Activated naive CD4-positive, alpha-beta T cell treated with anti-CD3 and anti-CD28 coated beads, Interleukin-2, amount 50 U/mL, for 24 hours (primary cell): ENCODE results near the gene KIAA1614.

Source experiments
- H3K27ac Mint-ChIP-seq: one replicate; pipeline ENCODE4 v1.8.0; 2021; ENCODE audit warnings: mild to moderate bottlenecking, mixed read lengths
- H3K27me3 Mint-ChIP-seq: one replicate; pipeline ENCODE4 v1.8.0; 2021; ENCODE audit warnings: mixed read lengths
- H3K36me3 Mint-ChIP-seq: one replicate; pipeline ENCODE4 v1.8.0; 2021; ENCODE audit warnings: mixed read lengths
- H3K4me1 Mint-ChIP-seq: one replicate; pipeline ENCODE4 v1.8.0; 2021; ENCODE audit warnings: mixed read lengths
- H3K4me3 Mint-ChIP-seq: one replicate; pipeline ENCODE4 v1.8.0; 2021; ENCODE audit warnings: mild to moderate bottlenecking, mixed read lengths
- H3K9me3 Mint-ChIP-seq: one replicate; pipeline ENCODE4 v1.8.0; 2021; ENCODE audit warnings: mixed read lengths

The KIAA1614 gene

GRCh38 chr1:180912801-180913565 is at the start of gene KIAA1614:
Gene KIAA1614, plus strand, starts transcription at chr1:180912897. Its CDS starts 347 bp downstream, at chr1:180913244.
- Mint-ChIP-seq H3K4me3 (no peak within 1 kb of the TSS), H3K27ac (no peak within 1 kb of the TSS)

GRCh38 chr1:180863158-180863775 is 49.4 kb upstream of the KIAA1614 start:
- Mint-ChIP-seq H3K27me3 (no peaks in the 10 kb centered on the region), H3K4me3 (no peak overlapping the region), H3K4me1 (no peaks in the 10 kb centered on the region), H3K27ac (no peak overlapping the region), H3K36me3 (peaks cover 9% of the 10 kb centered on the region), H3K9me3 (no peaks in the 10 kb centered on the region)

More at GRCh38 chr1:180912801-180913565, at the start of gene KIAA1614:
- Mint-ChIP-seq H3K27me3 (peaks cover 29% of the 10 kb centered on the region), H3K4me1 (no peaks in the 10 kb centered on the region), H3K36me3 (no peaks in the 10 kb centered on the region), H3K9me3 (no peaks in the 10 kb centered on the region)

DNA sequence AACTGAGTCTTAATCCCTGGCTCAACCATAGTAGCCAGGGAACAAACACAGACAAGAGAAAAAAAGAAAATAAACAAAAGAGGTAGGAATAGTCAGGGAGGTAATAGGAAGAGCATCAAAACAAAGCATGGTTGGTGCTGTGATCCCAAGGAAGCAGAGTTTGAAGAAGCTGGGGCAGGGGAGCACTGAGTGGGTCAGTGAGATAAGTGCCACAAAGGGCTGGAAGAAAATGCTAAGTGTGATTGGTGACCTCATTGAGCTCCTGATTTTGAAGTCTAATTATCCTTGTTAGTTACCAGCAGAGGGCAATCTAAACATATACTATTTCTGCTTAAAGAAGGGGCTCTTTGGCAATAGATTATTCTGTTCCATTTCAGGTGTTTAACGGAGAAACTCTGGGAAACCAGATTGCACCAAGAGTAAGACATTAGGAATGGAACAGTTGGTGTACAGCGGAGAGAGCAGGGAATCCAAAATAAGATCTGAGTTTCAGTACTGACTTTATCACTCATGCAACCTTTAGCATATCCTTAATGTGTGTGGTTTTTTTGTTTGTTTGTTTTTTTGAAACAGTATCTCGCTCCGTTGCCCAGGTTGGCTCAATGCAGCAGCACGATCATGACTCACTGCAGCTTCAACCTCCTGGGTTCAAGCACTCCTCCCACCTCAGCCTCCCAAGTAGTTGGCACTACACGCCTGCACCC is 30.7 kb upstream of the KIAA1614 start:
- no peaks in the 10 kb centered on the region for H3K9me3 Mint-ChIP-seq
- peaks cover 4% of the 10 kb centered on the region for H3K4me1 Mint-ChIP-seq
- peaks cover 7% of the 10 kb centered on the region for H3K36me3 Mint-ChIP-seq
- H3K4me3 Mint-ChIP-seq, result no peak overlapping the region
- H3K27me3 Mint-ChIP-seq, result no peaks in the 10 kb centered on the region
- H3K27ac Mint-ChIP-seq, result no peak overlapping the region

DNA sequence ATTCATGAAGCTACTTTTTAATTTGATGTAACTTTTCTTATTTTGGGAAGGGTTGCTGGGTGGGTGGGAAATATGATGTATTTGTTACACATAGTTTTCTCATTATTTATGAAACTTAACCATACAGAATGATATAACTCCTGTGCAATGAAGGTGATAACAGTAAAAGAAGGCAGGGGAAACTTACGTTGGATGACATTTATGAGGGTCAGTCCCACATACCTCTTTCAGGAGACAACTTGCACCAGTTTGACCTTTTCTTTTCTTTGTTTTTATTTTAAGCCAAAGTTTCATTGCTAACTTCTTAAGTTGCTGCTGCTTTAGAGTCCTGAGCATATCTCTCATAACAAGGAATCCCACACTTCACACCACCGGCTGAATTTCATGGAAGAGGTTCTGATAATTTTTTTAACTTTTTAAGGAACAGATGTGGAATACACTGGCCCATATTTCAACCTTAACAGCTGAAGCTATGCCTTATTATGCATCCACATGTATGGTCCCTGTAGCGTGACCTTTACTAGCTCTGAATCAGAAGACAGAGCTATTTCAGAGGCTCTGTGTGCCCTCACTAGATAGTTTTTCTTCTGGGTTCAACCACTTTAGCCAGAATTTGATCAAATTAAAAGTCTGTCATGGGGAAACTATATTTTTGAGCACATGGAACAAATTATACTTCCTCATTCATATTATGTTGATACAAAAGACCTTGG is 28.0 kb upstream of the KIAA1614 start:
- H3K27me3 Mint-ChIP-seq, result no peaks in the 10 kb centered on the region
- H3K4me3 Mint-ChIP-seq, result no peak overlapping the region
- peaks cover 9% of the 10 kb centered on the region for H3K36me3 Mint-ChIP-seq
- H3K9me3 Mint-ChIP-seq, result no peaks in the 10 kb centered on the region
- H3K27ac Mint-ChIP-seq, result no peak overlapping the region
- peaks cover 4% of the 10 kb centered on the region for H3K4me1 Mint-ChIP-seq

DNA sequence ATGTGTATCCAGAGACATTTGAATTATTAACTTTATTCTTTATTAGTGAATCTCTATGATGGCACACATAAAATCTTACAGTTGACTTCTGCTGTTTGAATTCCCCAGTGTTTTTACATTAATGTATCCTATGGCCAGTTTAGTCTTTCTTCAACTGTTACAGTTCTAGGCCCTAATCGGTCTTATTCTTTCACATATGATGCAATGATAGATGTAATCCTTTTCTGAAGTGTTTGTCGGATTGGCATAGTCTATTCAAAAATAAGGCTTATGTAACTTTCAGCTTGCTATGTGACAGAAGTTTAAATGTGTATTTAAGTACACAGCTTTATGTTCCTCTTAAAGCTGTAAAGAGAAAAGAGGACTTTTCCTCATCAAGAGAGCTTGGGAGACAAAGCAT is 26.4 kb upstream of the KIAA1614 start:
- Mint-ChIP-seq H3K36me3 (peaks cover 9% of the 10 kb centered on the region), H3K27me3 (no peaks in the 10 kb centered on the region), H3K27ac (no peak overlapping the region), H3K9me3 (no peaks in the 10 kb centered on the region), H3K4me1 (peaks cover 4% of the 10 kb centered on the region), H3K4me3 (no peak overlapping the region)

DNA sequence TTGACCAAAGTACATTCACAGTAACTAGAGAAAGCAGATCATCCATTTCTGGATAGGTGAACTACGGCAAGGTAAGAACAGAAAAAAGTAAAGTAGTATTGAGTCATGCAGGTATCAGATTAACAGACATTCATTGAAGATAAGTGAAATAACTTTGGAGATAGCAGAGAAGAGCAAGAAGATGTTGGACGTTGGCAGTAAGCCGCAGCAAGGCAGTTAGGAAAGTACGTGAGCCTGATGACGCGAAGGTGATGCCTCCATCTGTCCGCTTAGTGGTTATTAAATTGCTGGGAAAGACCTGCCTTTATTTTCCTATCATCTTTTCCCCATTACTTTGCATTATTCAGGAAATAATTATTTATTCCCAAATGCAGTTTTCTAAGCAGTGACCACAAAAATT is 24.9 kb upstream of the KIAA1614 start:
- no peaks in the 10 kb centered on the region for H3K27me3 Mint-ChIP-seq
- peaks cover 5% of the 10 kb centered on the region for H3K36me3 Mint-ChIP-seq
- no peak overlapping the region for H3K27ac Mint-ChIP-seq
- no peaks in the 10 kb centered on the region for H3K4me1 Mint-ChIP-seq
- no peaks in the 10 kb centered on the region for H3K9me3 Mint-ChIP-seq
- H3K4me3 Mint-ChIP-seq, result no peak overlapping the region

DNA sequence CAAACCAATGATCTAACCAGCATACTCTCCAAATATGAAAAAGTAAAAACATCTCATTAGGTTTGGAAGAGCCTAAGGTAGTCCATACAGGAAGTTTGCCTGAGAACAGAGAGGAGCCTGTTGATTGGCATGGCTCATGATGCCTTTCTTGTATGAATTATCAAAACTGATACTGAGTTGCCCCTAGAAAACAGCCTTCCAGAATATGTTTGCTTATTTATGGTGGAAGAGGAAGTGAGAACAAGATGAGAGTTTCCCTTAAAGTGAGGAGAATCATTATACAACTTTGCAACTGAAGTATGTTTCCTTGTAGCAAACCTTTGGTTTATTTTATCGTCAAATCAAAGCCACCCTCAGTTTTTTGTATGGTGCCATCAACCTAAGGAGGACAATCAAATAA is 23.8 kb upstream of the KIAA1614 start:
- Mint-ChIP-seq H3K4me3 (no peak overlapping the region), H3K27ac (no peak overlapping the region), H3K36me3 (peaks cover 2% of the 10 kb centered on the region), H3K27me3 (no peaks in the 10 kb centered on the region), H3K9me3 (no peaks in the 10 kb centered on the region), H3K4me1 (peaks cover 4% of the 10 kb centered on the region)

DNA sequence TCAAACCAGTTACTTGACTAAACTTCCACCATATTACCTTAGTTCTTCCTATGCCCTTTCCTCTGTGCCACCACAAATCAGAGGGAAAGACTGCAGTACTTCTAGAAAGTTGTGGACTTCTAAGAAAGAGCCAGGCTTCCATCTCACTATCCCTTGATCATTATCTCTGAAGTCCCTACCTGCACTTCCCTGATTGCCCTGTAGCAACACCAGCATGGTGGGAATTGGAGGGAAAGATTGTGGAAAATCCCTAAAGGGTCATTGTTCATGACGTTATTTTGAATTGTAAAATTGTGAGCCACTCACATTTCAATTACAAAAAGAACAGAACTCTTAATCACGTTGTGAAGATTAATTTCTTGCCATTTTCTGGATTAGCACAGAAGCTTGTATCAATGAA is 23.4 kb upstream of the KIAA1614 start:
- no peaks in the 10 kb centered on the region for H3K9me3 Mint-ChIP-seq
- no peak overlapping the region for H3K27ac Mint-ChIP-seq
- H3K4me3 Mint-ChIP-seq, result no peak overlapping the region
- no peaks in the 10 kb centered on the region for H3K27me3 Mint-ChIP-seq
- peaks cover 2% of the 10 kb centered on the region for H3K36me3 Mint-ChIP-seq
- H3K4me1 Mint-ChIP-seq, result peaks cover 8% of the 10 kb centered on the region

- Mint-ChIP-seq H3K27me3 (no peaks in the 10 kb centered on the region), H3K27ac (no peak overlapping the region), H3K4me3 (no peak overlapping the region), H3K9me3 (no peaks in the 10 kb centered on the region), H3K4me1 (peaks cover 10% of the 10 kb centered on the region), H3K36me3 (peaks cover 4% of the 10 kb centered on the region)
Measured at GRCh38 chr1:180892272-180892671, 20.4 kb upstream of the KIAA1614 start.

DNA sequence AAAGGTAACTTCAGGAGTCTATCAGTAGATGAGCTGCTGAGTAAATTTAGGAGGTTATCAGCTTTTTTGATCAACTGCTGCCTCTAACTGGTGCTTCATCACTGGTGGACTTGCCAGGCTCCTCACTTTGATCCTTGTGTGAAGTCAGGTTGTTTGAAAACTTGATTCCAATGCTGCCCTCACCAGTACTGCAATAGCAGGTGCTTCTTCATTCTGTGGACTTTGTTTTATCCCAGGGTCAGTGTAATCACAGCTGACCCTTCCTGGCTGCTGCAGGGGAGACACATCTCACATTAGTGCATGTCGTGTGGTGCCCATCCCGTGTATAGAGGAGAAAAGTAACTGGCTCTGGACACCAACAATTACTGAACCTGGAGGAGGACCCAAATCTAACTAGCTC is 20.0 kb upstream of the KIAA1614 start:
- no peaks in the 10 kb centered on the region for H3K27me3 Mint-ChIP-seq
- no peak overlapping the region for H3K4me3 Mint-ChIP-seq
- no peak overlapping the region for H3K27ac Mint-ChIP-seq
- H3K4me1 Mint-ChIP-seq, result peaks cover 10% of the 10 kb centered on the region
- H3K9me3 Mint-ChIP-seq, result no peaks in the 10 kb centered on the region
- H3K36me3 Mint-ChIP-seq, result peaks cover 4% of the 10 kb centered on the region

- Mint-ChIP-seq H3K27me3 (no peaks in the 10 kb centered on the region), H3K9me3 (no peaks in the 10 kb centered on the region), H3K27ac (no peak overlapping the region), H3K4me1 (peaks cover 10% of the 10 kb centered on the region), H3K4me3 (no peak overlapping the region), H3K36me3 (peaks cover 2% of the 10 kb centered on the region)
Measured at GRCh38 chr1:180893614-180894013, 19.1 kb upstream of the KIAA1614 start.

DNA sequence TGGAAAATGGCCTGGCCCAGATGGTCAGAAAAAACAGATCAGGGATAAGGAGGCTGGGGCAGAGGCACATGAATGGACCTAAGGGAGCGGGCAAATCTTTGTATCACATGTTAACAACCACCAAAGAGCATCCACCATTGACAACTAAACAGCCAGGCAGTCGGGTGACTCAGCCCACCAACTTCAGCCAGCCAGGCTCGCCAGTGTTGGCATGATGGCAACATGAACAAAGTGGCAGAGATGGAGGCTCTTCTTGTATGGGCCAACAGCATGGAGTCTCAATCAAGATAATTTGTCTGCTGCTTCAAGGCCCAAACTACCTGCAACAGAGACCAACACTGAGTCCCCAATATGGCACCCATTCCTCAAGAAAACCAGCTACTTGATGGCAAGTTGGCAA is 16.5 kb upstream of the KIAA1614 start:
- no peaks in the 10 kb centered on the region for H3K9me3 Mint-ChIP-seq
- no peak overlapping the region for H3K27ac Mint-ChIP-seq
- H3K27me3 Mint-ChIP-seq, result no peaks in the 10 kb centered on the region
- peaks cover 10% of the 10 kb centered on the region for H3K4me1 Mint-ChIP-seq
- peaks cover 2% of the 10 kb centered on the region for H3K36me3 Mint-ChIP-seq
- no peak overlapping the region for H3K4me3 Mint-ChIP-seq

- Mint-ChIP-seq H3K27ac (no peak overlapping the region), H3K4me3 (no peak overlapping the region), H3K9me3 (no peaks in the 10 kb centered on the region), H3K27me3 (no peaks in the 10 kb centered on the region), H3K4me1 (peaks cover 8% of the 10 kb centered on the region), H3K36me3 (peaks cover 2% of the 10 kb centered on the region)
Measured at GRCh38 chr1:180898441-180899219, 14.1 kb upstream of the KIAA1614 start.

- no peak overlapping the region for H3K4me3 Mint-ChIP-seq
- no peak overlapping the region for H3K27ac Mint-ChIP-seq
- peaks cover 2% of the 10 kb centered on the region for H3K36me3 Mint-ChIP-seq
- no peaks in the 10 kb centered on the region for H3K9me3 Mint-ChIP-seq
- H3K4me1 Mint-ChIP-seq, result peaks cover 2% of the 10 kb centered on the region
- no peaks in the 10 kb centered on the region for H3K27me3 Mint-ChIP-seq
Measured at GRCh38 chr1:180899262-180899661, 13.4 kb upstream of the KIAA1614 start.
